ENCODE measurements around the gene CAMKV.

DNA sequence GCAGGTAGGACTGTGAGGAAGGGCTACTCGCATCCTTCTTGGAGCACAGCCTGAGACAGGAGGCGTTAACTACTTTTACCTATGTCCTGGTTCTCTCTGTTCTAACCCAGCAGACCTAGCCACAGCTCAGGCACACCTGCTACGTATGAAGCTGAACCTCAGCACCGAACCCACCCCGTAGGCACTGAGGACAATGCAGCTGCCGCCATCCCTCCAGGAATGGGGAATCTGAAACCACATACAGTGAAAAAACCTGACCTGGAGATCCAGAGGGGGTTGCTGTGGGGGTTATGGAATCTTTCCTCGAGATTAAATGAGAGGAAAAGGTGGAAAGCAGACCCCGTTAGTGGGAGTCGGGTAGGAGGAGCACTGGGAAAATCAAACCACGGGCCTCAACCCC is 19.6 kb upstream of the CAMKV start:
- TF ChIP-seq, protein P1, sequence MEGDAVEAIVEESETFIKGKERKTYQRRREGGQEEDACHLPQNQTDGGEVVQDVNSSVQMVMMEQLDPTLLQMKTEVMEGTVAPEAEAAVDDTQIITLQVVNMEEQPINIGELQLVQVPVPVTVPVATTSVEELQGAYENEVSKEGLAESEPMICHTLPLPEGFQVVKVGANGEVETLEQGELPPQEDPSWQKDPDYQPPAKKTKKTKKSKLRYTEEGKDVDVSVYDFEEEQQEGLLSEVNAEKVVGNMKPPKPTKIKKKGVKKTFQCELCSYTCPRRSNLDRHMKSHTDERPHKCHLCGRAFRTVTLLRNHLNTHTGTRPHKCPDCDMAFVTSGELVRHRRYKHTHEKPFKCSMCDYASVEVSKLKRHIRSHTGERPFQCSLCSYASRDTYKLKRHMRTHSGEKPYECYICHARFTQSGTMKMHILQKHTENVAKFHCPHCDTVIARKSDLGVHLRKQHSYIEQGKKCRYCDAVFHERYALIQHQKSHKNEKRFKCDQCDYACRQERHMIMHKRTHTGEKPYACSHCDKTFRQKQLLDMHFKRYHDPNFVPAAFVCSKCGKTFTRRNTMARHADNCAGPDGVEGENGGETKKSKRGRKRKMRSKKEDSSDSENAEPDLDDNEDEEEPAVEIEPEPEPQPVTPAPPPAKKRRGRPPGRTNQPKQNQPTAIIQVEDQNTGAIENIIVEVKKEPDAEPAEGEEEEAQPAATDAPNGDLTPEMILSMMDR (IDR thresholded peaks at IDR 0.05), result no peak
- TF ChIP-seq POLR2A (IDR thresholded peaks at IDR 0.05), result no peak
